ENCODE data around the gene ANKRD35. TPM values are rescaled to one million over a fixed set of nuclear protein-coding genes. Genes with fewer than 3 reads are reported as not detected.

Gene ANKRD35
- total RNA-seq, 1 donor from 2014 or later, result 0.16 TPM

GRCh38 chr1:145917595-145917994 lies 31.9 kb upstream of the ANKRD35 start:
- Mint-ChIP-seq H3K4me3 (ENCODE audit: unreplicated experiment) (peak overlapping the region; percentile 89), H3K9me3 (ENCODE audit: unreplicated experiment) (no peaks in the 10 kb centered on the region), H3K4me1 (ENCODE audit: low read depth, unreplicated experiment) (peaks cover 15% of the 10 kb centered on the region), H3K27ac (ENCODE audit: unreplicated experiment) (no peak overlapping the region), H3K27me3 (ENCODE audit: low read depth, unreplicated experiment) (no peaks in the 10 kb centered on the region), H3K36me3 (ENCODE audit: low read depth, unreplicated experiment) (peaks cover 5% of the 10 kb centered on the region)
- H3K27me3 ChIP-seq (ENCODE audit: insufficient read depth, low read length), result no peaks in the 10 kb centered on the region
- H4K20me1 ChIP-seq (ENCODE audit: insufficient read depth, low read length), result no peaks in the 10 kb centered on the region
- peak overlapping the region; percentile 90 for H3K27ac ChIP-seq (ENCODE audit: low read depth, low read length)
- peak overlapping the region; percentile 92 for H3K4me3 ChIP-seq (ENCODE audit: insufficient read depth, low read depth, low read length)
- H3K9me3 ChIP-seq (ENCODE audit: insufficient read depth, low read depth, low read length), result no peaks in the 10 kb centered on the region
- H3K4me2 ChIP-seq (ENCODE audit: low read length), result peak overlapping the region; percentile 99
- peak overlapping the region; percentile 85 for H2AFZ ChIP-seq (ENCODE audit: low read depth, low read length)
- H3K36me3 ChIP-seq (ENCODE audit: insufficient read depth, low read length), result peaks cover 8% of the 10 kb centered on the region
- DNase-seq (ENCODE audit: low read depth) (no peak), FAIRE-seq (no peak)
- peak overlapping the region; percentile 90 for H3K9ac ChIP-seq (ENCODE audit: low read length)
- peaks cover 14% of the 10 kb centered on the region for H3K79me2 ChIP-seq (ENCODE audit: insufficient read depth, low read length)
- TF ChIP-seq CTCF (IDR thresholded peaks at IDR 0.05; ENCODE audit: insufficient read depth, low read depth, low read length), result no peak
- no peak for TF ChIP-seq EZH2 (IDR thresholded peaks at IDR 0.05; ENCODE audit: insufficient read depth, low read length)
- peaks cover 20% of the 10 kb centered on the region for H3K4me1 ChIP-seq (ENCODE audit: insufficient read depth, low read length)

- no peak for TF ChIP-seq CTCF (IDR thresholded peaks at IDR 0.05; ENCODE audit: insufficient read depth, low read depth, low read length)
- no peak for TF ChIP-seq EZH2 (IDR thresholded peaks at IDR 0.05; ENCODE audit: insufficient read depth, low read length)
- Histone ChIP-seq H3K4me2 (ENCODE audit: low read length) (peak overlapping the region; percentile 33), H3K4me1 (ENCODE audit: insufficient read depth, low read length) (peaks cover 20% of the 10 kb centered on the region), H3K9ac (ENCODE audit: low read length) (peak overlapping the region; percentile 27), H3K4me3 (ENCODE audit: insufficient read depth, low read depth, low read length) (no peak overlapping the region), H3K27me3 (ENCODE audit: insufficient read depth, low read length) (no peaks in the 10 kb centered on the region), H3K36me3 (ENCODE audit: insufficient read depth, low read length) (peaks cover 9% of the 10 kb centered on the region), H3K27ac (ENCODE audit: low read depth, low read length) (no peak overlapping the region), H3K9me3 (ENCODE audit: insufficient read depth, low read depth, low read length) (no peaks in the 10 kb centered on the region), H2AFZ (ENCODE audit: low read depth, low read length) (no peak overlapping the region), H4K20me1 (ENCODE audit: insufficient read depth, low read length) (no peaks in the 10 kb centered on the region), H3K79me2 (ENCODE audit: insufficient read depth, low read length) (peaks cover 14% of the 10 kb centered on the region)
- peak; percentile 5 for DNase-seq (ENCODE audit: low read depth)
- H3K9me3 Mint-ChIP-seq (ENCODE audit: unreplicated experiment), result no peaks in the 10 kb centered on the region
- peaks cover 10% of the 10 kb centered on the region for H3K36me3 Mint-ChIP-seq (ENCODE audit: low read depth, unreplicated experiment)
- H3K27me3 Mint-ChIP-seq (ENCODE audit: low read depth, unreplicated experiment), result no peaks in the 10 kb centered on the region
- peak overlapping the region; percentile 77 for H3K4me3 Mint-ChIP-seq (ENCODE audit: unreplicated experiment)
- peaks cover 13% of the 10 kb centered on the region for H3K4me1 Mint-ChIP-seq (ENCODE audit: low read depth, unreplicated experiment)
- FAIRE-seq, result no peak
- H3K27ac Mint-ChIP-seq (ENCODE audit: unreplicated experiment), result peak overlapping the region; percentile 28
Measured at GRCh38 chr1:145916745-145917144, 31.1 kb upstream of the ANKRD35 start.

DNA sequence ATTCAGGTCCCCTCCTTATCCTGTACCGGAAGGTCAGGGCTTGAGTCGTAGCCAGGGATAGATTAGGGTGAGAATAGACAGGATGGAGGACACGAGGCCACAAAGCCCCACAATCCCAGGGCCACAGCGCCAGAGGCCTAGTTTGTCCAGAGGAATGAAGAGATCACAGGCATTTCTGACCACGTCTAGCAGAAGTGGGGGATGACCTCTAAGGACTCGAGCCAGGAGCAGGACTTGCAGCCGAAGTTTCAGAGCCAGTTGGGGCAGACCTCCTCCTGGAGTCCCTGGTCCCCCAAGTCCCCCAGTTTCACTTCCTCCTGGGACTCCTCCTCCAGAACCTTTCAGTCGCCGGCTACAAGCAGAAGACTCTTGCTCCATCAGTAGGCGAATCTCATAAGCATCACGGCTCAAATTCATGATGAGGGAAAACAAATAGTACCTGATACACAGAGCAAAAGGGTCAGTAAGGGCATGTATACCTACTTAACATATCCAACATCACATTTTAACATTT lies 26.5 kb upstream of the ANKRD35 start:
- peaks cover 18% of the 10 kb centered on the region for H3K36me3 ChIP-seq (ENCODE audit: insufficient read depth, low read length)
- no peaks in the 10 kb centered on the region for H3K9me3 ChIP-seq (ENCODE audit: insufficient read depth, low read depth, low read length)
- no peak overlapping the region for H2AFZ ChIP-seq (ENCODE audit: low read depth, low read length)
- no peak for TF ChIP-seq EZH2 (IDR thresholded peaks at IDR 0.05; ENCODE audit: insufficient read depth, low read length)
- DNase-seq (ENCODE audit: low read depth), result no peak
- no peak for FAIRE-seq
- H3K79me2 ChIP-seq (ENCODE audit: insufficient read depth, low read length), result peaks cover 7% of the 10 kb centered on the region
- no peak overlapping the region for H3K4me3 ChIP-seq (ENCODE audit: insufficient read depth, low read depth, low read length)
- Mint-ChIP-seq H3K27me3 (ENCODE audit: low read depth, unreplicated experiment) (no peaks in the 10 kb centered on the region), H3K9me3 (ENCODE audit: unreplicated experiment) (no peaks in the 10 kb centered on the region), H3K4me1 (ENCODE audit: low read depth, unreplicated experiment) (peaks cover 11% of the 10 kb centered on the region), H3K27ac (ENCODE audit: unreplicated experiment) (no peak overlapping the region), H3K4me3 (ENCODE audit: unreplicated experiment) (no peak overlapping the region), H3K36me3 (ENCODE audit: low read depth, unreplicated experiment) (peaks cover 8% of the 10 kb centered on the region)
- H3K9ac ChIP-seq (ENCODE audit: low read length), result no peak overlapping the region
- peaks cover 16% of the 10 kb centered on the region for H3K4me1 ChIP-seq (ENCODE audit: insufficient read depth, low read length)
- H3K4me2 ChIP-seq (ENCODE audit: low read length), result no peak overlapping the region
- H3K27ac ChIP-seq (ENCODE audit: low read depth, low read length), result no peak overlapping the region
- H3K27me3 ChIP-seq (ENCODE audit: insufficient read depth, low read length), result no peaks in the 10 kb centered on the region
- H4K20me1 ChIP-seq (ENCODE audit: insufficient read depth, low read length), result no peaks in the 10 kb centered on the region
